H9 (cell line): ENCODE results near the gene HYAL2. TPM values are rescaled to one million over a fixed set of nuclear protein-coding genes. Genes with fewer than 3 reads are reported as not detected.

Experiments
- DNase-seq: peaks from one replicate; pipeline ENCODE4 v3.0.0-alpha.2; 2017
- H2AFZ ChIP-seq: one replicate; pipeline ENCODE4 v1.6.1; 2013; ENCODE audit warnings: mild to moderate bottlenecking, low read length, control low read depth, moderate library complexity
- H2AK5ac ChIP-seq: 2 replicates; pipeline ENCODE4 v1.6.1; 2013; ENCODE audit warnings: low read length, control low read depth, mixed read lengths; ENCODE audit not compliant: insufficient read length
- H2BK120ac ChIP-seq: one replicate; pipeline ENCODE4 v1.6.1; 2013; ENCODE audit warnings: low read depth, mild to moderate bottlenecking, low read length, control low read depth, inconsistent platforms; ENCODE audit not compliant: poor library complexity, severe bottlenecking
- H2BK12ac ChIP-seq: 2 replicates; pipeline ENCODE4 v1.6.1; 2013; ENCODE audit warnings: low read length, control low read depth, mixed read lengths, low read depth; ENCODE audit not compliant: insufficient read length
- H2BK15ac ChIP-seq: 2 replicates; pipeline ENCODE4 v1.6.1; 2013; ENCODE audit warnings: low read depth, low read length, control low read depth
- H2BK20ac ChIP-seq: one replicate; pipeline ENCODE4 v1.6.1; 2013; ENCODE audit warnings: low read depth, mild to moderate bottlenecking, low read length, control low read depth, inconsistent platforms; ENCODE audit not compliant: poor library complexity, severe bottlenecking
- H2BK5ac ChIP-seq: 2 replicates; pipeline ENCODE4 v1.6.1; 2013; ENCODE audit warnings: low read length, control low read depth, mixed read lengths; ENCODE audit not compliant: insufficient read length
- H3K14ac ChIP-seq: 2 replicates; pipeline ENCODE4 v1.6.1; 2013; ENCODE audit warnings: low read length, control low read depth; ENCODE audit not compliant: insufficient read depth
- H3K18ac ChIP-seq: 2 replicates; pipeline ENCODE4 v1.6.1; 2013; ENCODE audit warnings: low read depth, mild to moderate bottlenecking, mixed read lengths, low read length, control low read depth; ENCODE audit not compliant: insufficient read length
- H3K23ac ChIP-seq: 2 replicates; pipeline ENCODE4 v1.6.1; 2013; ENCODE audit warnings: low read length, control low read depth, mixed read lengths, low read depth; ENCODE audit not compliant: insufficient read length
- H3K23me2 ChIP-seq: 2 replicates; pipeline ENCODE4 v1.6.1; 2013; ENCODE audit warnings: low read depth, mild to moderate bottlenecking, mixed read lengths, low read length, control low read depth; ENCODE audit not compliant: insufficient read length, poor library complexity, severe bottlenecking
- H3K27ac ChIP-seq: 2 replicates; pipeline ENCODE4 v1.5.1; 2013; ENCODE audit warnings: low read length, control low read depth, mixed read lengths, low read depth; ENCODE audit not compliant: insufficient read length
- H3K27me3 ChIP-seq: 2 replicates; pipeline ENCODE4 v1.6.1; 2013; ENCODE audit warnings: low read length, control low read depth, inconsistent platforms; ENCODE audit not compliant: insufficient read depth
- H3K4ac ChIP-seq: 2 replicates; pipeline ENCODE4 v1.6.1; 2013; ENCODE audit warnings: low read depth, mild to moderate bottlenecking, control low read depth, inconsistent platforms, low read length, moderate library complexity
- H3K4me1 ChIP-seq: 2 replicates; pipeline ENCODE4 v1.6.1; 2013; ENCODE audit warnings: low read length, control low read depth, inconsistent platforms; ENCODE audit not compliant: insufficient read depth
- H3K4me2 ChIP-seq: 2 replicates; pipeline ENCODE4 v1.6.1; 2013; ENCODE audit warnings: low read length, control low read depth, mixed read lengths; ENCODE audit not compliant: insufficient read length, insufficient read depth
- H3K56ac ChIP-seq: 2 replicates; pipeline ENCODE4 v1.6.1; 2013; ENCODE audit warnings: low read depth, mild to moderate bottlenecking, mixed read lengths, low read length, control low read depth; ENCODE audit not compliant: insufficient read length
- H3K79me1 ChIP-seq: 2 replicates; pipeline ENCODE4 v1.6.1; 2013; ENCODE audit warnings: low read depth, mild to moderate bottlenecking, moderate library complexity, low read length, control low read depth, inconsistent platforms; ENCODE audit not compliant: insufficient read depth, poor library complexity, severe bottlenecking
- H3K79me2 ChIP-seq: 2 replicates; pipeline ENCODE4 v1.6.1; 2013; ENCODE audit warnings: low read length, control low read depth, inconsistent platforms; ENCODE audit not compliant: insufficient read depth
- H3K9ac ChIP-seq: 2 replicates; pipeline ENCODE4 v1.6.1; 2013; ENCODE audit warnings: low read length, control low read depth, mixed read lengths; ENCODE audit not compliant: insufficient read length; ENCODE audit errors: extremely low read depth
- H3K9me3 ChIP-seq: one replicate; pipeline ENCODE4 v1.6.1; 2013; ENCODE audit warnings: low read depth, low read length, inconsistent platforms; ENCODE audit not compliant: control insufficient read depth
- H3T11ph ChIP-seq: one replicate; pipeline ENCODE4 v1.6.1; 2013; ENCODE audit warnings: mild to moderate bottlenecking, low read length, control low read depth, inconsistent platforms
- H4K20me1 ChIP-seq: one replicate; pipeline ENCODE4 v1.6.1; 2013; ENCODE audit not compliant: control insufficient read depth, insufficient read length, insufficient read depth
- H4K5ac ChIP-seq: 2 replicates; pipeline ENCODE4 v1.6.1; 2013; ENCODE audit warnings: low read depth, mild to moderate bottlenecking, mixed read lengths, low read length, control low read depth; ENCODE audit not compliant: insufficient read length
- H4K8ac ChIP-seq: replicated peaks from 2 replicates; pipeline ENCODE4 v1.6.1; 2013; ENCODE audit warnings: low read length, control low read depth, mixed read lengths, low read depth; ENCODE audit not compliant: insufficient read length
- H4K91ac ChIP-seq: 2 replicates; pipeline ENCODE4 v1.6.1; 2013; ENCODE audit warnings: low read depth, mild to moderate bottlenecking, moderate library complexity, mixed read lengths, low read length, control low read depth; ENCODE audit not compliant: insufficient read length
- H3K27ac Mint-ChIP-seq, 3 experiments: 2 replicates in 2 of 3; 3 replicates in 1 of 3; pipeline ENCODE4 v1.8.0; 2020 to 2021; ENCODE audit warnings: mixed read lengths in 3 of 3, mild to moderate bottlenecking in 1 of 3, moderate library complexity in 1 of 3
- H3K27me3 Mint-ChIP-seq: 2 replicates; pipeline ENCODE4 v1.8.0; 2021; ENCODE audit warnings: low read depth, mild to moderate bottlenecking, moderate library complexity, mixed read lengths
- H3K36me3 Mint-ChIP-seq, 3 experiments: 2 replicates in 2 of 3; 3 replicates in 1 of 3; pipeline ENCODE4 v1.8.0; 2020 to 2021; ENCODE audit warnings: low read depth in 3 of 3, mixed read lengths in 3 of 3; ENCODE audit not compliant: insufficient read depth in 1 of 3
- H3K4me1 Mint-ChIP-seq, 2 experiments: 2 replicates each; pipeline ENCODE4 v1.8.0; 2020; ENCODE audit warnings: mixed read lengths in 2 of 2
- H3K4me3 Mint-ChIP-seq, 2 experiments: 2 replicates in 1 of 2; 3 replicates in 1 of 2; pipeline ENCODE4 v1.8.0; 2020 to 2021; ENCODE audit warnings: mild to moderate bottlenecking in 2 of 2, mixed read lengths in 2 of 2, moderate library complexity in 1 of 2
- H3K9me3 Mint-ChIP-seq, 2 experiments: 2 replicates in 1 of 2; 3 replicates in 1 of 2; pipeline ENCODE4 v1.8.0; 2020; ENCODE audit warnings: mild to moderate bottlenecking in 2 of 2, mixed read lengths in 2 of 2, moderate library complexity in 1 of 2
- CTCF ChIP-seq: fragments of 200-600 bp; sonication (generic); conservative IDR thresholded peaks from 3 replicates; pipeline ENCODE4 v1.8.0; 2021; ENCODE audit warnings: antibody characterized with exemption, mild to moderate bottlenecking
- WGBS: extraction: QIAGEN DNeasy Blood & Tissue Kit; methylation state at CpG from one replicate; pipeline ENCODE4 v1.1.7; 2013; ENCODE audit warnings: missing lambda C conversion rate, low lambda C conversion rate, mixed read lengths; ENCODE audit not compliant: insufficient read length; ENCODE audit errors: extremely low coverage; 5-methylcytosine and 5-hydroxymethylcytosine counted together
- total RNA-seq: library from RNA; stranded (reverse); gene quantifications from 2 replicates; pipeline ENCODE4 v1.2.1, GENCODE V29; 2021

The HYAL2 gene
- total RNA-seq, 1 experiment from 2014 or later: 51.9 TPM

- H4K8ac ChIP-seq: no peak overlapping the region
- Mint-ChIP-seq H3K27me3 (no peaks in the 10 kb centered on the region), H3K4me1 (peaks cover 15 to 16% of the 10 kb centered on the region in 2 experiments), H3K4me3 (no peak overlapping the region; a peak in 1 of 5 replicates), H3K9me3 (no peaks in the 10 kb centered on the region; a peak in 1 of 5 replicates), H3K36me3 (peaks cover 15 to 28% (median 19%) of the 10 kb centered on the region in 3 experiments; a peak in 6 of 7 replicates), H3K27ac (no peak overlapping the region)
- no peak overlapping the region for H2BK12ac ChIP-seq
- no peaks in the 10 kb centered on the region for H3K27me3 ChIP-seq
- no peak overlapping the region for H3K27ac ChIP-seq
- no peak for TF ChIP-seq CTCF
- no peak overlapping the region for H2BK5ac ChIP-seq
- no CpG with 5 or more reads among the region's 4 CpGs for WGBS
- H2AFZ ChIP-seq: no peak overlapping the region
- no peak overlapping the region for H2BK120ac ChIP-seq
- H3K4me2 ChIP-seq: no peak overlapping the region
- H3K9me3 ChIP-seq: no peaks in the 10 kb centered on the region
- DNase-seq: no peak
- H3K23ac ChIP-seq: no peak overlapping the region
- H2BK20ac ChIP-seq: no peak overlapping the region
- H2AK5ac ChIP-seq: no peak overlapping the region
- no peak overlapping the region for H2BK15ac ChIP-seq
- H3K23me2 ChIP-seq: peaks cover 11% of the 10 kb centered on the region
- no peaks in the 10 kb centered on the region for H3K79me1 ChIP-seq
- H3K4me1 ChIP-seq: no peaks in the 10 kb centered on the region
- no peak overlapping the region for H3K14ac ChIP-seq
- H4K5ac ChIP-seq: no peak overlapping the region
- peaks cover 3% of the 10 kb centered on the region; the same call in 1 of the 2 replicates for H3K79me2 ChIP-seq
- H3K4ac ChIP-seq: no peak overlapping the region
- no peak overlapping the region for H3K18ac ChIP-seq
- no peak overlapping the region for H3T11ph ChIP-seq
- no peak overlapping the region for H4K91ac ChIP-seq
- no peaks in the 10 kb centered on the region for H4K20me1 ChIP-seq
- H3K56ac ChIP-seq: no peak overlapping the region
- H3K9ac ChIP-seq: no peak overlapping the region
Measured at GRCh38 chr3:50294089-50294488, 28.5 kb downstream of the HYAL2 start.
